ENCODE measurements around the gene RAB26.
"Not testable (repeated sequence)": the region's sequence is repeated elsewhere in the genome, so short reads cannot be mapped to it uniquely, and the experiment has no call there.

Gene RAB26

GRCh38 chr16:2135770-2136490 is 12.5 kb upstream of the RAB26 start, which contains the start of gene PKD1:
PKD1 (minus strand) TSS chr16:2135898; CDS start chr16:2135689, 209 bp downstream.
- peak within 1 kb of the TSS; percentile 42 for H3K27ac ChIP-seq (ENCODE audit: insufficient read depth, low read length, poor library complexity, severe bottlenecking)
- H3K4me1 ChIP-seq (ENCODE audit: control insufficient read depth, insufficient read depth, low read length, poor library complexity, severe bottlenecking); H3K36me3 ChIP-seq (ENCODE audit: control insufficient read depth, insufficient read depth, low read length); H3K27me3 ChIP-seq (replicated peaks; ENCODE audit: control insufficient read depth, insufficient read depth, low read length, poor library complexity, severe bottlenecking); H3K9me3 ChIP-seq (ENCODE audit: control insufficient read depth, low read length): not testable (repeated sequence)
- DNase-seq, result peak; percentile 95 to 98 (median 97)
- peak within 1 kb of the TSS; percentile 23 for H3K4me3 ChIP-seq (ENCODE audit: insufficient read depth, low read depth, low read length, poor library complexity, severe bottlenecking)

GRCh38 chr16:2142942-2143877 is 5.2 kb upstream of the RAB26 start:
- DNase-seq, result no peak
- Histone ChIP-seq H3K27ac (ENCODE audit: insufficient read depth, low read length, poor library complexity, severe bottlenecking) (no peak overlapping the region), H3K27me3 (replicated peaks; ENCODE audit: control insufficient read depth, insufficient read depth, low read length, poor library complexity, severe bottlenecking) (no peaks in the 10 kb centered on the region), H3K4me3 (ENCODE audit: insufficient read depth, low read depth, low read length, poor library complexity, severe bottlenecking) (no peak overlapping the region), H3K36me3 (ENCODE audit: control insufficient read depth, insufficient read depth, low read length) (no peaks in the 10 kb centered on the region), H3K4me1 (ENCODE audit: control insufficient read depth, insufficient read depth, low read length, poor library complexity, severe bottlenecking) (peaks cover 7% of the 10 kb centered on the region), H3K9me3 (ENCODE audit: control insufficient read depth, low read length) (no peaks in the 10 kb centered on the region)

DNA sequence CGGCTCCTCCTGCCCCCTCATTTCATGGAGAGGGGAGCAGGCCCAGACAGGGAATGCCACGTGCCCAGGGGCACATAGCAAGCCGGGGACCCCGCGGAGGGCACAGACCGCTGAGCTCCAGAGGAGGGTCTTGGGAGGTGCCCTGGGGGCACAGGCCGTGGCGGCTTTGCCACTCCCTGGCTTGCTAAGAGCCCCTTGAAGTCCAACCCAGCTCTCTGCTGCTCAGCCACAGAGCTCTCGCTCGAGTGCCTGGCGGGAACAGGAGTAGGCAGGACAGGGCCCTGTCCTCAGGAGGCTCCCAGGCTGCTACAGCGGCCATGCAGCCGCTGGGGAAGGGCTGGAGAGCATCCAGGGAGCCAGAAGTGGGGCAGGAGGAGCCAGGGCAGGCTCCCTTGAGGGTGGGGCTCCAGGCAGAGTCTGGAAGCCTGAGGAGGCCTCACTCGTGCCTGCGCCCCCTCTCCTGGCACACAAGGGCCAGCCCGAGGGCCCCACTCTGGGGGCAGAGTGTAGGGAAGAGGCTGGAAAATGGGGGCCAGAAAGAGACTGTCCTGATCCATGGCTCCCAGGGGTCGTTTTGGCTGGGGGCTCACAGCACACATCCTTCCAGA is 4.4 kb upstream of the RAB26 start:
- peaks cover 13% of the 10 kb centered on the region for H3K4me1 ChIP-seq (ENCODE audit: control insufficient read depth, insufficient read depth, low read length, poor library complexity, severe bottlenecking)
- no peak for DNase-seq
- no peak overlapping the region for H3K4me3 ChIP-seq (ENCODE audit: insufficient read depth, low read depth, low read length, poor library complexity, severe bottlenecking)
- H3K27me3 ChIP-seq (replicated peaks; ENCODE audit: control insufficient read depth, insufficient read depth, low read length, poor library complexity, severe bottlenecking), result no peaks in the 10 kb centered on the region
- no peaks in the 10 kb centered on the region for H3K36me3 ChIP-seq (ENCODE audit: control insufficient read depth, insufficient read depth, low read length)
- H3K27ac ChIP-seq (ENCODE audit: insufficient read depth, low read length, poor library complexity, severe bottlenecking), result no peak overlapping the region
- H3K9me3 ChIP-seq (ENCODE audit: control insufficient read depth, low read length), result no peaks in the 10 kb centered on the region

DNA sequence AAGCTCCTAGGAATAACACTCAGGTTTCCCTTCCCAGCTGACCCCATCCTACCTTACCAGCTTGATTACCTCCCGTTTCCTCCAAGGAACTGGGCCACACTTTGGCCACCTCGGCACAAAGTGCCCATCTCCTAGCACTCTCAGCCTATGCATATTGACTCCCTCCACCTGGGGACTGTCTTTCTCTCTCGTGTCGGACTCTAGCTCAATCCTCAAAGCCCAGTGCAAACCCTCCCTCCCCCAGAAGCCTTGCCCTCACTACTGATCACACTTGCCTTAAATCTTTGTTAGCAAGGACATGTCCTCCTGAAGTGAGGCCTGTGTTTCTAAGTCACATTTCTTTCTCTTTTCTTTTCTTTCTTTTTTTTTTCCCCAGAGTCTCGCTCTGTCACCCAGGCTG is 2.6 kb upstream of the RAB26 start:
- DNase-seq, result no peak
- no peaks in the 10 kb centered on the region for H3K36me3 ChIP-seq (ENCODE audit: control insufficient read depth, insufficient read depth, low read length)
- no peaks in the 10 kb centered on the region for H3K9me3 ChIP-seq (ENCODE audit: control insufficient read depth, low read length)
- H3K27me3 ChIP-seq (replicated peaks; ENCODE audit: control insufficient read depth, insufficient read depth, low read length, poor library complexity, severe bottlenecking), result no peaks in the 10 kb centered on the region
- H3K4me3 ChIP-seq (ENCODE audit: insufficient read depth, low read depth, low read length, poor library complexity, severe bottlenecking), result no peak overlapping the region
- H3K4me1 ChIP-seq (ENCODE audit: control insufficient read depth, insufficient read depth, low read length, poor library complexity, severe bottlenecking), result peaks cover 20% of the 10 kb centered on the region
- no peak overlapping the region for H3K27ac ChIP-seq (ENCODE audit: insufficient read depth, low read length, poor library complexity, severe bottlenecking)

DNA sequence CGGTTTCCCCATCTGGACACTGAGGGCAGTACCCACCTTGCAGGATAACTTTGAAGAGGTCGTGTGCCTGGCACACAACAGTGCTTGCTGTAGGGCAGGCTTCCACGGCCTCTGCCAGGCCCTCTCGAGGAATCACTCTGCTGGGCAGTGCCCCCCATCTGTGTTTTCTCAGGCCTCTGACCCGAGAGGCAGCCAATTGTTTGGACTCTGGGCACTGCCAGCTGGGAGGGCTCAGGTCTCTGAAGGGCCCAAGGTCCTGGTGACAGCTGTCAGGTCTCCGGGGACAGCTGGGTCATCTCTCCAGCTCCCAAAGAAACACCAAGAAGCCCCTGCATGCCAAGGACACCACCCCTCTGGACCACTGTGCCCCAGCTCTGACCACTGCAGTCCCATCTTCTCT is 1.0 kb upstream of the RAB26 start:
- no peaks in the 10 kb centered on the region for H3K27me3 ChIP-seq (replicated peaks; ENCODE audit: control insufficient read depth, insufficient read depth, low read length, poor library complexity, severe bottlenecking)

GRCh38 chr16:2148714-2149629 is 547 bp downstream of the RAB26 start:
- peak overlapping the region; percentile 54 for H3K4me3 ChIP-seq (ENCODE audit: insufficient read depth, low read depth, low read length, poor library complexity, severe bottlenecking)
- no peaks in the 10 kb centered on the region for H3K27me3 ChIP-seq (replicated peaks; ENCODE audit: control insufficient read depth, insufficient read depth, low read length, poor library complexity, severe bottlenecking)
- H3K9me3 ChIP-seq (ENCODE audit: control insufficient read depth, low read length), result no peaks in the 10 kb centered on the region
- H3K4me1 ChIP-seq (ENCODE audit: control insufficient read depth, insufficient read depth, low read length, poor library complexity, severe bottlenecking), result peaks cover 37% of the 10 kb centered on the region
- DNase-seq, result no peak
- H3K36me3 ChIP-seq (ENCODE audit: control insufficient read depth, insufficient read depth, low read length), result peaks cover 3% of the 10 kb centered on the region
- H3K27ac ChIP-seq (ENCODE audit: insufficient read depth, low read length, poor library complexity, severe bottlenecking), result no peak overlapping the region

More for the DNA sequence above, 1.0 kb upstream of the RAB26 start:
- H3K4me3 ChIP-seq (ENCODE audit: insufficient read depth, low read depth, low read length, poor library complexity, severe bottlenecking), result no peak overlapping the region
- peaks cover 22% of the 10 kb centered on the region for H3K4me1 ChIP-seq (ENCODE audit: control insufficient read depth, insufficient read depth, low read length, poor library complexity, severe bottlenecking)
- no peak for DNase-seq
- peaks cover 3% of the 10 kb centered on the region for H3K36me3 ChIP-seq (ENCODE audit: control insufficient read depth, insufficient read depth, low read length)
- no peaks in the 10 kb centered on the region for H3K9me3 ChIP-seq (ENCODE audit: control insufficient read depth, low read length)
- H3K27ac ChIP-seq (ENCODE audit: insufficient read depth, low read length, poor library complexity, severe bottlenecking), result no peak overlapping the region

DNA sequence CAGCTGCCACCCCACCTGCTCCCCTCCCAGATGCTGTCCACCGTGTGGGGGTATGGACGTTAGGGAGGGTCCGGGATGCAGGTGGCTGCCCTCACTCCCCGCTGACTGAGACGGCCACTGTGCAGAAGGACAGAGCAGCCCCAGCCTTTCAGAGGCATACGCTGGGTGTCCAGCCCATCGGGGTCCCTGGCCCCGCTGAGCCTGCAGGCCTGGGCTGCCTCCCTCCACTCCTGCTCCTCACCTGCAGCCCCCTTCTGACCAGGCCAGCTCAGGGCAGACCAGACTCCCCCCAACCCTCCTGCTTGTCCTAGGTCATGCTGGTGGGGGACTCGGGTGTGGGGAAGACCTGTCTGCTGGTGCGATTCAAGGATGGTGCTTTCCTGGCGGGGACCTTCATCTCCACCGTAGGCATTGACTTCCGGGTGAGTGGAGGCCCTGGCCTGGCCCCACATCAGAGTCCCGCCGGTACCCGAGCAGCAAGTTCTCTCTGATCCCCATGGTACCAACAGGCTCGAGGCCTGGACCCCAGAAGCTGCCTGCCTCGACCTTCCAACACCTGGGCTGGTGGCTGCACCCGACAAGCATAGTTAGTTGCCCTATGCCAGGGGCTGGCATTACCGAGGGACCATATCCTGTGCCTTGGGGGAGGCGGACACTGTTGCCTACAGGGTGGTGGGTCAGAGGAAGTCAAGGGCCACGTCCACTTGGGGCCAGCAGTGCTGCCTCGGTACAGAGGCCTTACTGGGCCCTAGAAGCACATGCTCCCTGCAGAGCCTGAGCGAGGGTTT is 1.4 kb downstream of the RAB26 start:
- Histone ChIP-seq H3K9me3 (ENCODE audit: control insufficient read depth, low read length) (no peaks in the 10 kb centered on the region), H3K27me3 (replicated peaks; ENCODE audit: control insufficient read depth, insufficient read depth, low read length, poor library complexity, severe bottlenecking) (no peaks in the 10 kb centered on the region), H3K4me1 (ENCODE audit: control insufficient read depth, insufficient read depth, low read length, poor library complexity, severe bottlenecking) (peaks cover 46% of the 10 kb centered on the region), H3K4me3 (ENCODE audit: insufficient read depth, low read depth, low read length, poor library complexity, severe bottlenecking) (no peak overlapping the region), H3K27ac (ENCODE audit: insufficient read depth, low read length, poor library complexity, severe bottlenecking) (no peak overlapping the region), H3K36me3 (ENCODE audit: control insufficient read depth, insufficient read depth, low read length) (peaks cover 3% of the 10 kb centered on the region)
- no peak for DNase-seq

GRCh38 chr16:2150418-2151187 is 2.2 kb downstream of the RAB26 start:
- H3K27ac ChIP-seq (ENCODE audit: insufficient read depth, low read length, poor library complexity, severe bottlenecking), result no peak overlapping the region
- DNase-seq, result no peak
- peaks cover 50% of the 10 kb centered on the region for H3K4me1 ChIP-seq (ENCODE audit: control insufficient read depth, insufficient read depth, low read length, poor library complexity, severe bottlenecking)
- H3K36me3 ChIP-seq (ENCODE audit: control insufficient read depth, insufficient read depth, low read length), result peaks cover 3% of the 10 kb centered on the region
- no peak overlapping the region for H3K4me3 ChIP-seq (ENCODE audit: insufficient read depth, low read depth, low read length, poor library complexity, severe bottlenecking)
- no peaks in the 10 kb centered on the region for H3K27me3 ChIP-seq (replicated peaks; ENCODE audit: control insufficient read depth, insufficient read depth, low read length, poor library complexity, severe bottlenecking)
- H3K9me3 ChIP-seq (ENCODE audit: control insufficient read depth, low read length), result no peaks in the 10 kb centered on the region
